Testis (tissue), 3 donors: Measurements from ENCODE around the gene PTGDS. TPM values are rescaled to one million over a fixed set of nuclear protein-coding genes. Genes with fewer than 3 reads are reported as not detected.

Experiments
- DNase-seq: peaks from one replicate; pipeline ENCODE4 v3.0.0-alpha.2; 2019
- H3K27ac ChIP-seq, 2 donors: fragments of 200-600 bp; sonication (generic); one replicate each; pipeline ENCODE4 v1.5.1; 2019
- H3K27me3 ChIP-seq: fragments of 200-600 bp; sonication (generic); one replicate; pipeline ENCODE4 v1.5.1; 2019
- H3K36me3 ChIP-seq: fragments of 200-600 bp; sonication (generic); one replicate; pipeline ENCODE4 v1.5.1; 2017; ENCODE audit warnings: low read depth; ENCODE audit errors: missing control alignments
- H3K4me1 ChIP-seq: fragments of 200-600 bp; sonication (generic); one replicate; pipeline ENCODE4 v1.5.1; 2019
- H3K4me3 ChIP-seq, 2 donors: fragments of 200-600 bp; sonication (generic); one replicate each; pipeline ENCODE4 v1.5.1; 2017 to 2019
- H3K9me3 ChIP-seq: fragments of 200-600 bp; sonication (generic); one replicate; pipeline ENCODE4 v1.5.1; 2017
- CTCF ChIP-seq, 3 experiments: fragments of 450-650 bp in 2 of 3; fragments of 200-600 bp in 1 of 3; sonication (generic) in 1 of 3; IDR thresholded peaks; one replicate each; pipeline ENCODE4 v1.5.1; 2016 to 2019; ENCODE audit warnings: antibody characterized with exemption in 3 of 3, mild to moderate bottlenecking in 2 of 3, moderate library complexity in 1 of 3
- POLR2A ChIP-seq: fragments of 450-650 bp; IDR thresholded peaks from one replicate; pipeline ENCODE4 v1.6.1; 2017; ENCODE audit warnings: antibody characterized with exemption, mild to moderate bottlenecking, moderate library complexity
- WGBS, 2 donors: methylation state at CpG; one replicate each; pipeline ENCODE4 v1.1.5; 2018; 5-methylcytosine and 5-hydroxymethylcytosine counted together
- intact Hi-C: fragments of 100-400 bp; cut with DNase I; formaldehyde crosslinking; loops from one replicate; pipeline ENCODE4 v1.15.1; 2023; ENCODE audit warnings: low total_unique reads
- polyA plus RNA-seq: library from polyadenylated mRNA; stranded (reverse); fragments of 350-450 nt; fragmentation: Illumina TruSeq; extraction: RNeasy Lipid Tissue Mini Kit (QIAGEN cat#74804); gene quantifications from one replicate; pipeline ENCODE4 v1.2.3, GENCODE V29; 2014; ENCODE audit warnings: low read depth, low replicate concordance; ENCODE audit not compliant: insufficient read depth
- total RNA-seq, 2 donors: library from RNA; depleted of rRNA; stranded (reverse); fragments of >200 nt; gene quantifications; one replicate each; pipeline ENCODE4 v1.2.3, GENCODE V29; 2016

Gene PTGDS
- total and polyA plus RNA-seq, 3 donors from 2014 or later, result 4,976 to 5,948 (median 5,554) TPM

- Histone ChIP-seq H3K9me3 (no peaks in the 10 kb centered on the region), H3K4me3 (no peak overlapping the region), H3K36me3 (no peaks in the 10 kb centered on the region), H3K4me1 (peaks cover 77% of the 10 kb centered on the region), H3K27me3 (no peaks in the 10 kb centered on the region), H3K27ac (peak overlapping the region in 1 of 2 donors; percentile 76)
- no peak for DNase-seq
- 76% methylated on average over 11 of the region's 11 CpGs; no CpG with 5 or more reads in 1 of the 2 donors for WGBS, 2 donors
- intact Hi-C loops, result no loop called here
- TF ChIP-seq CTCF (IDR thresholded peaks at IDR 0.05), result no peak
- no peak for TF ChIP-seq POLR2A
These were observed 6.9 kb upstream of the PTGDS start for GRCh38 chr9:136970361-136970760.

GRCh38 chr9:136971746-136972145, 5.6 kb upstream of the PTGDS start:
- intact Hi-C loops, result no loop called here
- peaks cover 81% of the 10 kb centered on the region for H3K4me1 ChIP-seq
- WGBS, 2 donors, result 37 to 59% methylated on average over 9 to 14 of the region's 14 CpGs
- peak overlapping the region; percentile 70 to 76 for H3K27ac ChIP-seq
- TF ChIP-seq CTCF (IDR thresholded peaks at IDR 0.05) (no peak), POLR2A (no peak)
- H3K4me3 ChIP-seq, result no peak overlapping the region
- no peak for DNase-seq
- no peaks in the 10 kb centered on the region for H3K9me3 ChIP-seq
- no peaks in the 10 kb centered on the region for H3K27me3 ChIP-seq
- no peaks in the 10 kb centered on the region for H3K36me3 ChIP-seq

- H3K27ac ChIP-seq, result peak overlapping the region; percentile 70 to 76
- intact Hi-C loops, result no loop called here
These were observed 5.0 kb upstream of the PTGDS start for GRCh38 chr9:136972335-136972734.

GRCh38 chr9:136972743-136973142, 4.6 kb upstream of the PTGDS start:
- Histone ChIP-seq H3K4me1 (peaks cover 85% of the 10 kb centered on the region), H3K27ac (peak overlapping the region; percentile 70 to 76), H3K4me3 (no peak overlapping the region), H3K9me3 (no peaks in the 10 kb centered on the region), H3K27me3 (no peaks in the 10 kb centered on the region), H3K36me3 (no peaks in the 10 kb centered on the region)
- intact Hi-C loops, result no loop called here
- TF ChIP-seq CTCF (IDR thresholded peaks at IDR 0.05), result no peak
- TF ChIP-seq POLR2A, result no peak
- DNase-seq, result no peak
- 32 to 52% methylated on average over 11 to 13 of the region's 13 CpGs for WGBS, 2 donors

More at GRCh38 chr9:136972335-136972734, 5.0 kb upstream of the PTGDS start:
- TF ChIP-seq POLR2A (no peak), CTCF (IDR thresholded peaks at IDR 0.05) (no peak)
- Histone ChIP-seq H3K27me3 (no peaks in the 10 kb centered on the region), H3K36me3 (no peaks in the 10 kb centered on the region), H3K9me3 (no peaks in the 10 kb centered on the region), H3K4me1 (peaks cover 85% of the 10 kb centered on the region), H3K4me3 (no peak overlapping the region)
- no peak for DNase-seq
- WGBS, 2 donors, result 70 to 71% methylated on average over 2 to 11 of the region's 11 CpGs
